Nephron progenitor cell (in vitro differentiated cells): ENCODE results near the gene KCNJ11.

Experiments
- DNase-seq: peaks from one replicate; pipeline ENCODE4 v3.0.0; 2021
- H3K27ac Mint-ChIP-seq: 2 replicates; pipeline ENCODE4 v1.8.0; 2021; ENCODE audit warnings: mild to moderate bottlenecking, moderate library complexity, mixed read lengths
- H3K27me3 Mint-ChIP-seq: 2 replicates; pipeline ENCODE4 v1.8.0; 2021; ENCODE audit warnings: mild to moderate bottlenecking, low read depth, mixed read lengths; ENCODE audit not compliant: poor library complexity
- H3K36me3 Mint-ChIP-seq: 2 replicates; pipeline ENCODE4 v1.8.0; 2021; ENCODE audit warnings: low read depth, mixed read lengths
- H3K4me1 Mint-ChIP-seq: 2 replicates; pipeline ENCODE4 v1.8.0; 2021; ENCODE audit warnings: mixed read lengths
- H3K4me3 Mint-ChIP-seq: 2 replicates; pipeline ENCODE4 v1.8.0; 2021; ENCODE audit warnings: mild to moderate bottlenecking, moderate library complexity, mixed read lengths
- H3K9me3 Mint-ChIP-seq: 2 replicates; pipeline ENCODE4 v1.8.0; 2021; ENCODE audit warnings: mild to moderate bottlenecking, moderate library complexity, mixed read lengths
- CTCF ChIP-seq: fragments of 200-600 bp; sonication (generic); IDR thresholded peaks from 2 replicates; pipeline ENCODE4 v1.5.0; 2021; ENCODE audit warnings: antibody characterized with exemption

Gene KCNJ11

GRCh38 chr11:17351510-17352176, 36.8 kb downstream of the KCNJ11 start, which contains the start of gene NCR3LG1:
NCR3LG1 (plus strand) TSS chr11:17351800; CDS start chr11:17351970, 170 bp downstream.
- Mint-ChIP-seq H3K9me3 (peaks cover 20% of the 10 kb centered on the region), H3K27me3 (peaks cover 68% of the 10 kb centered on the region), H3K4me3 (peak within 1 kb of the TSS; percentile 87), H3K27ac (no peak within 1 kb of the TSS), H3K36me3 (no peaks in the 10 kb centered on the region), H3K4me1 (peaks cover 22% of the 10 kb centered on the region)
- no peak for TF ChIP-seq CTCF
- peak; percentile 51 for DNase-seq

- Mint-ChIP-seq H3K36me3 (no peaks in the 10 kb centered on the region), H3K4me3 (peak overlapping the region; percentile 87), H3K27me3 (peaks cover 68% of the 10 kb centered on the region), H3K4me1 (peaks cover 22% of the 10 kb centered on the region), H3K27ac (no peak overlapping the region), H3K9me3 (peaks cover 15% of the 10 kb centered on the region)
- no peak for TF ChIP-seq CTCF
- no peak for DNase-seq
Measured at GRCh38 chr11:17351172-17351509, 37.3 kb downstream of the KCNJ11 start.

- TF ChIP-seq CTCF = no peak
- Mint-ChIP-seq H3K27ac (no peak overlapping the region), H3K36me3 (no peaks in the 10 kb centered on the region), H3K27me3 (peaks cover 68% of the 10 kb centered on the region), H3K4me3 (peak overlapping the region; percentile 87), H3K9me3 (peaks cover 11% of the 10 kb centered on the region), H3K4me1 (peaks cover 22% of the 10 kb centered on the region)
- DNase-seq = no peak
Measured at GRCh38 chr11:17350455-17351171, 37.8 kb downstream of the KCNJ11 start.

GRCh38 chr11:17347676-17348075, 40.8 kb downstream of the KCNJ11 start:
- Mint-ChIP-seq H3K27me3 (peaks cover 49% of the 10 kb centered on the region), H3K9me3 (no peaks in the 10 kb centered on the region), H3K36me3 (no peaks in the 10 kb centered on the region), H3K4me3 (no peak overlapping the region), H3K27ac (no peak overlapping the region), H3K4me1 (peaks cover 5% of the 10 kb centered on the region)
- TF ChIP-seq CTCF = no peak
- DNase-seq = no peak

GRCh38 chr11:17343907-17344306, 44.6 kb downstream of the KCNJ11 start:
- DNase-seq = no peak
- no peak for TF ChIP-seq CTCF
- peaks cover 15% of the 10 kb centered on the region for H3K27me3 Mint-ChIP-seq
- no peaks in the 10 kb centered on the region for H3K9me3 Mint-ChIP-seq
- H3K4me3 Mint-ChIP-seq = no peak overlapping the region
- H3K36me3 Mint-ChIP-seq = no peaks in the 10 kb centered on the region
- no peaks in the 10 kb centered on the region for H3K4me1 Mint-ChIP-seq
- H3K27ac Mint-ChIP-seq = no peak overlapping the region

- no peaks in the 10 kb centered on the region for H3K4me1 Mint-ChIP-seq
- H3K4me3 Mint-ChIP-seq = no peak overlapping the region
- TF ChIP-seq CTCF = no peak
- no peak overlapping the region for H3K27ac Mint-ChIP-seq
- peaks cover 9% of the 10 kb centered on the region for H3K27me3 Mint-ChIP-seq
- H3K36me3 Mint-ChIP-seq = no peaks in the 10 kb centered on the region
- no peaks in the 10 kb centered on the region for H3K9me3 Mint-ChIP-seq
- no peak for DNase-seq
Measured at GRCh38 chr11:17343257-17343656, 45.2 kb downstream of the KCNJ11 start.
